Activated CD8-positive, alpha-beta T cell treated with anti-CD3 and anti-CD28 coated beads, Interleukin-2, amount 10 ng/mL, durations not matched to agents 7 days and 5 days (primary cell): ENCODE data around the gene NOSIP. TPM values are rescaled to one million over a fixed set of nuclear protein-coding genes. Genes with fewer than 3 reads are reported as not detected.
A peak's percentile ranks its signal among the peaks of the same experiment; 100 is the strongest.
"Not testable (repeated sequence)": the region's sequence is repeated elsewhere in the genome, so short reads cannot be mapped to it uniquely, and the experiment has no call there.

Experiments
- ATAC-seq: fragments of 150-1000 bp; cut with Tn5 transposase; one replicate; pipeline ENCODE4 v1.10.0; 2021; ENCODE audit warnings: moderate library complexity
- CTCF ChIA-PET: fragments of 350-600 bp; sonication (Branson Sonifier 250); formaldehyde crosslinking; loops from one replicate; lab custom pipeline; 2021; ENCODE audit warnings: antibody characterized with exemption; lab: Charles Lee
- POLR2A ChIA-PET: fragments of 350-600 bp; sonication (Branson Sonifier 250); formaldehyde crosslinking; loops from one replicate; lab custom pipeline; 2021; ENCODE audit warnings: antibody characterized with exemption; lab: Charles Lee
- DNase-seq: peaks from one replicate; pipeline ENCODE4 v3.0.0-alpha.2; 2020
- H3K27ac Mint-ChIP-seq: one replicate; pipeline ENCODE4 v1.8.0; 2021; ENCODE audit warnings: mild to moderate bottlenecking, mixed read lengths
- H3K27me3 Mint-ChIP-seq: one replicate; pipeline ENCODE4 v1.8.0; 2021; ENCODE audit warnings: low read depth, mixed read lengths
- H3K36me3 Mint-ChIP-seq: one replicate; pipeline ENCODE4 v1.8.0; 2021; ENCODE audit warnings: low read depth, mixed read lengths
- H3K4me1 Mint-ChIP-seq: one replicate; pipeline ENCODE4 v1.8.0; 2021; ENCODE audit warnings: low read depth, mixed read lengths
- H3K4me3 Mint-ChIP-seq: one replicate; pipeline ENCODE4 v1.8.0; 2021; ENCODE audit warnings: mild to moderate bottlenecking, mixed read lengths
- H3K9me3 Mint-ChIP-seq: one replicate; pipeline ENCODE4 v1.8.0; 2022; ENCODE audit warnings: mixed read lengths; ENCODE audit not compliant: insufficient read depth
- total RNA-seq, 2 experiments: library from RNA; stranded (reverse); gene quantifications; one replicate each; pipeline ENCODE4 v1.2.3, GENCODE V29; 2021

The NOSIP gene
- total RNA-seq = 100 to 1,000 TPM; 147 to 159 TPM

DNA sequence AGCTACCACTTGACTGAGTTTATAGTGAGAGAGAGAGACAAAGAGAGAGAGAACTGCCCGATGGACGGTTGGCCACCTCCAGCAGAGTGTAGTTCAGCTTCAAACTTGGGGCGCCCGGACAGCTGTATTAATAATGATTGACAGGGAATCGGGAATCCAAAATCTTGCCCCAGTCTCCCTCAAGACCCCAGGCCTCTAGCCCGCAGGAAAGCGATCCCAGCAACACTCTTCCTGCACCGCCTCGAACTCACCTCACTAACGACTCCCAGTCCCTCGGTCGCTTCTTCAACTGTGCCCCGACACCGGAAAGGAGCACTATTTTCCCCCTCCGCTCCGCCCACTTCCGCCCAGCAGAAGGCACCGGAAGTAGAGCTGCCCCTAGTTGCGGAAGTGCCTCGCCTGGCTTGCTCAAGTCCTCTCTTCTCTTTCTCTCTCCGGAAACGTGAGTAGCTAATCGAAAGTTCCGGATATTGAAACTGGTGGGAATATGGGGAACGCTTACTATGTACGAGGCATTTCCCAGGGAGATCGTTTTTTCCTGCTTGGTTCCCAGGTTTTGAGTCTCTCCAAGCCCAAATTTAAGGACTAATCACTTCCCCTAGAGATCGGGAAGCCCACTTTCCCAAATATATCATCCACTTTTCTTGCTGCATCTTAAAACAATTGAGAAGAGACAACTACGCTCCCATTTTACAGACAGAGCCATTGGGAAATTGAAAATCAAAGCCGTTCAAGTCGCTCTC is at the start of gene NOSIP:
Gene NOSIP, minus strand, starts transcription at position 293 of the 743 bp plus-strand sequence. CDS start 19,865 bp downstream, outside the sequence.
- POLR2A ChIA-PET = interaction anchor here (0.6 to 3.2 kb wide), 22 partner anchors 9 to 338 kb away, joined by 3 to 41 read pairs (median 5); partner anchors contain the start of genes BCL2L12, FCGRT, IRF3 and PRMT1
- Mint-ChIP-seq H3K4me3 (peak within 1 kb of the TSS; percentile 96), H3K36me3 (peaks cover 16% of the 10 kb centered on the region), H3K4me1 (peaks cover 33% of the 10 kb centered on the region), H3K27ac (peak within 1 kb of the TSS; percentile 91), H3K9me3 (no peaks in the 10 kb centered on the region), H3K27me3 (no peaks in the 10 kb centered on the region)
- ATAC-seq = peak; percentile 97
- DNase-seq = peak; percentile 98
- CTCF ChIA-PET = interaction anchor here (0.6 to 3.3 kb wide), 13 partner anchors 10 to 109 kb away, joined by 3 to 43 read pairs (median 4); partner anchors contain the start of genes ADM5, FLT3LG, PRMT1 and RPS11

DNA sequence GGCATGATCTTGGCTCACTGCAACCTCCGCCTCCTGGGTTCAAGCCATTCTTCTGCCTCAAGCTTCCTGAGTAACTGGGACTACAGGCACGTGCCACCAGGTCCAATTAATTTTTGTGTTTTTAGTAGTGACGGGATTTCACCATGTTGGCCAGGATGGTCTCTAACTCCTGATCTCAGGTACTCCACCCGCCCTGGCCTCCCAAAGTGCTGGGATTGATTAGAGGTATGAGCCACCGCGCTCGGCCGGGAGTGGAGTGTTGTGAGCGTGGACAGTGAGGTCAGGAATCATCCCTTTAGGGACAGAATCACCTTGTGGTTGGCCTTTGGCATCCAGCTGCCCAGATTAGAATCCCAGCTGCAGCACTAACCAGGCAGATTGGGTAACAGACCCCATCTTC is 49.3 kb upstream of the NOSIP start:
- no peak for ATAC-seq
- Mint-ChIP-seq H3K4me1 (no peaks in the 10 kb centered on the region), H3K4me3 (no peak overlapping the region), H3K27me3 (no peaks in the 10 kb centered on the region), H3K36me3 (peaks cover 18% of the 10 kb centered on the region), H3K9me3 (no peaks in the 10 kb centered on the region), H3K27ac (no peak overlapping the region)
- no peak for DNase-seq
- CTCF ChIA-PET = no interaction called here
- POLR2A ChIA-PET = interaction anchor here (1.0 kb wide), 1 partner anchor 11 kb away, joined by 3 read pairs; the partner anchor contains the start of gene RRAS

- H3K4me1 Mint-ChIP-seq = no peaks in the 10 kb centered on the region
- ATAC-seq (no peak), DNase-seq (no peak)
- H3K9me3 Mint-ChIP-seq = no peaks in the 10 kb centered on the region
- no peak overlapping the region for H3K27ac Mint-ChIP-seq
- H3K27me3 Mint-ChIP-seq = no peaks in the 10 kb centered on the region
- peaks cover 37% of the 10 kb centered on the region for H3K36me3 Mint-ChIP-seq
- POLR2A ChIA-PET = no interaction called here
- no peak overlapping the region for H3K4me3 Mint-ChIP-seq
- CTCF ChIA-PET = no interaction called here
These were observed 45.9 kb upstream of the NOSIP start for GRCh38 chr19:49626226-49626625.

DNA sequence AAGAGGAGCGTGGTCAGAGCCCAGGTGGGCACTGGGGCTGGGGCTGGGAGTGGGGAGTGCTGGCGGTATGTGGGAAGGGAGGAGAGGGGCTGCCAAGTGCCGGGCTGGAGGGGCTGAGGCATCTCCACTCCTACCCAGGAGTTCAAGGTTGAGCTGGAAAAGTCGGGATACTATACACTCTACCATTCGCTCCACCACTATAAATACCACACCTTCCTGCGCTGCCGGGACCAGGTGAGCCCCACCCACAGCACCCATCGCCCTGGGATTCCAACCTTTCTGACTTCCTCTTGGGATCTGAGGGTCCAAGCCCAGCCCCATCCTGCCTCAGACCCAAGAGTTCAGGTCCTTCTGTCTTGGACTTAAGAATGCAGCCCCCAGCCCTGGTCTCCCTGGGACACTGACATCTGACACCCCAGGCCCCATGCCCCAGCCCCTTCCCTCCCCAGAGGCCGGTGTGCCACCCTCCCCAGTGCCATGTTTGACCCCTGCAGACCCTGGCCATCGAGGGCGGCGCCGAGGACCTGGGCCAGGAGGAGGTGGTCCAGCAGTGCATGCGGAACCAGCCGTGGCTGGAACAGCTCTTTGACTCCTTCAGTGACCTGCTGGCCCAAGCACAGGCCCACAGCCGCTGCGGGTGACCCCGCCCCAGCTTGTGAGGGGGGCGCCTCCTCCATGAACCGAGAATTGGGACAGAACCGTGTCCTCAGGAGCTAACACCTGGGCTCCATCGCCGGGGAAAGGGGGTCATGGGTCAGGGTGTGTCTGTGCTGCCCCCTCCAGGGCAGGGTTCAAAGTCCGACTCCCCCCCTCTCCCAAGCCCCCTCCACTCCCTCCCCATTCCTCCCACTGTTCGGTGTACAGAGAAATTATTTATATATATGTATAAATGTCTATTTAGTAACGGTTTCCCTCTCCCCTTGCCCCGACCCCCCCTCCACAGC is 44.9 kb upstream of the NOSIP start:
- DNase-seq (no peak), ATAC-seq (no peak)
- Mint-ChIP-seq H3K4me3 (no peak overlapping the region), H3K9me3 (no peaks in the 10 kb centered on the region), H3K36me3 (peaks cover 38% of the 10 kb centered on the region), H3K4me1 (no peaks in the 10 kb centered on the region), H3K27ac (no peak overlapping the region), H3K27me3 (no peaks in the 10 kb centered on the region)
- POLR2A ChIA-PET = interaction anchor here (0.6 to 0.9 kb wide), 2 partner anchors 9 to 15 kb away, joined by 3 read pairs; partner anchors contain the start of gene RRAS
- CTCF ChIA-PET = interaction anchor here (0.6 kb wide), 1 partner anchor 276 kb away, joined by 3 read pairs; no protein-coding TSS in a partner anchor

GRCh38 chr19:49617860-49618259 is 37.5 kb upstream of the NOSIP start:
- Mint-ChIP-seq H3K27ac (peak overlapping the region; percentile 39), H3K36me3 (peaks cover 58% of the 10 kb centered on the region), H3K4me1 (peaks cover 12% of the 10 kb centered on the region)
- H3K4me3 Mint-ChIP-seq, H3K27me3 Mint-ChIP-seq, H3K9me3 Mint-ChIP-seq, ATAC-seq, CTCF ChIA-PET, POLR2A ChIA-PET, DNase-seq: not testable (repeated sequence)

- no peak for ATAC-seq
- Mint-ChIP-seq H3K27me3 (no peaks in the 10 kb centered on the region), H3K9me3 (no peaks in the 10 kb centered on the region), H3K27ac (no peak overlapping the region), H3K4me1 (peaks cover 15% of the 10 kb centered on the region), H3K4me3 (no peak overlapping the region), H3K36me3 (peaks cover 58% of the 10 kb centered on the region)
- POLR2A ChIA-PET = no interaction called here
- CTCF ChIA-PET = interaction anchor here (1.3 kb wide), 1 partner anchor 47 kb away, joined by 5 read pairs; no protein-coding TSS in a partner anchor
- DNase-seq = no peak
These were observed 36.6 kb upstream of the NOSIP start for GRCh38 chr19:49616945-49617344.

GRCh38 chr19:49616532-49616931 is 36.2 kb upstream of the NOSIP start:
- peaks cover 15% of the 10 kb centered on the region for H3K4me1 Mint-ChIP-seq
- H3K9me3 Mint-ChIP-seq = no peaks in the 10 kb centered on the region
- CTCF ChIA-PET = interaction anchor here (0.7 to 1.3 kb wide), 2 partner anchors 18 to 47 kb away, joined by 3 to 5 read pairs; no protein-coding TSS in a partner anchor
- no peak overlapping the region for H3K27ac Mint-ChIP-seq
- H3K36me3 Mint-ChIP-seq = peaks cover 55% of the 10 kb centered on the region
- no peak overlapping the region for H3K4me3 Mint-ChIP-seq
- DNase-seq (no peak), ATAC-seq (no peak)
- no peaks in the 10 kb centered on the region for H3K27me3 Mint-ChIP-seq
- POLR2A ChIA-PET = no interaction called here

DNA sequence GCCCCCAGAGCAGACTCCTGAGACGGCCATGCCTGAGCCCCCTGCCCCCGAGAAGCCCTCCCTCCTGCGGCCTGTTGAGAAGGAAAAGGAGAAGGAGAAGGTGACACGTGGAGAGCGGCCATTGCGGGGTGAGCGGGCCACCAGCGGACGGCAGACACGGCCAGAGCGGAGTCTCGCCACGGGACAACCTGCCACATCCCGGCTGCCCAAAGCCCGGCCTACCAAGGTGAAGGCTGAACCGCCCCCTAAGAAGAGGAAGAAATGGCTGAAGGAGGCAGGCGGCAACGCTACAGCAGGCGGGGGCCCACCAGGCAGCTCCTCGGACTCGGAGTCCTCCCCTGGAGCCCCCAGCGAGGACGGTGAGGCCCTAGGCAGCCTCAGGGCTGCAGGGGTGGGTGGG is 35.5 kb upstream of the NOSIP start:
- ATAC-seq (no peak), DNase-seq (no peak)
- ChIA-PET CTCF (interaction anchor here (0.7 kb wide), 1 partner anchor 18 kb away, joined by 3 read pairs; no protein-coding TSS in a partner anchor), POLR2A (no interaction called here)
- H3K36me3 Mint-ChIP-seq = peaks cover 52% of the 10 kb centered on the region
- no peak overlapping the region for H3K27ac Mint-ChIP-seq
- peaks cover 15% of the 10 kb centered on the region for H3K4me1 Mint-ChIP-seq
- H3K27me3 Mint-ChIP-seq = no peaks in the 10 kb centered on the region
- H3K9me3 Mint-ChIP-seq = no peaks in the 10 kb centered on the region
- H3K4me3 Mint-ChIP-seq = no peak overlapping the region

DNA sequence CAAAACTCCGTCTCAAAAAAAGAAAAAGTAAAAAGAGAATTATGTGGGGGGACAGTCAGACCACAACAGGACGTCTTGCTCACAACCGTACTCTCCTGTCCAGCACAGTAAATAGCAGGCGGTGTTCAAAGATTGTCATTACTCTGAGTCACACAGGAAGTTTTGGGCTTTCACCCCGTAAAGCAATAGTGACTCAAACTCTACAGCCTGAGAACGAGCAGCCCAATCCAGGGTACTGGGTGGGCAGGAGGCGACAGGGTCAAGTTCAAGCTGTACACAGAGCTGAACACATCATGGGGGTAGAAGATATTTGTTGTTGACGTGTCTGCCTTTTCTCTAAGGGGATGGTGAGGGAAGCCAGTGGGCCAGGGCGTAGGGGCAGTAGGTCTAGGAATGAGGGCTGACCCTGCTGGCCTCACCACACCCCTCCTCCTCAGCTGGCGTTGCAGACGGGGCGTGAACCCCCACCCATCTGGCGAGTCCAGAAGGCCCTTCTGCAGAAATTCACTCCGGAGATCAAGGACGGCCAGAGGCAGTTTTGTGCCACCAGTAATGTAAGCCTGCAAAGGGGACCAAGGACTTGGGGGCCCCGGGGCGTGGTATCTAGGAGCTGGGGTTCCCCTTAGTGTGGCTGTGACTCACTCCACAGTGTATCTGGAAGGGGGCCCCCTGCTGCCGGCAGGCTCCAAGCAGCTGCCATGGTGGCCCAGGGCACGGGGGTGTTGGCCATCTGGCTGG is 33.9 kb upstream of the NOSIP start:
- DNase-seq (no peak), ATAC-seq (no peak)
- H3K27me3 Mint-ChIP-seq = no peaks in the 10 kb centered on the region
- peaks cover 15% of the 10 kb centered on the region for H3K4me1 Mint-ChIP-seq
- H3K4me3 Mint-ChIP-seq = no peak overlapping the region
- CTCF ChIA-PET = interaction anchor here (0.8 kb wide), 1 partner anchor 65 kb away, joined by 3 read pairs; no protein-coding TSS in a partner anchor
- H3K36me3 Mint-ChIP-seq = peaks cover 52% of the 10 kb centered on the region
- no peaks in the 10 kb centered on the region for H3K9me3 Mint-ChIP-seq
- POLR2A ChIA-PET = interaction anchor here (0.9 kb wide), 1 partner anchor 26 kb away, joined by 4 read pairs; no protein-coding TSS in a partner anchor
- peak overlapping the region; percentile 71 for H3K27ac Mint-ChIP-seq

DNA sequence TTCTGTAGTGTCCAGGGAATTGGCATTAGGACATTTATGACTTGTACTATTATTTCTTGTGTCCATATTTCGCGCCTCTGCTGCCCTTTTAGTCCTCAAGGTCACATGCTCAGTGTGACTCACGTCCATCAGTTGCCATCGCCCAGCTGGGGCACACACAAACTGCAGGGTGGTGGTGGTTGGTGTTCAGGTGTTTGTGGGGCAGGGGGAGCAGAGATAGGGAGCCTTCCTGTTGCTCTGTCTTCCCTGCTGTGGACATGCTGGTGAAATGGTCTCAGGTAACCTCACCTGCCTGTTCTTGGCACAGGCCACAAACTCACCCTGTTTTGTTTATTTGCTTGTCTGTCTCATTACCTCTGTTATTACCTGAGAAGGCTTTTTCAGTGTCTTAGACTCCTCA is 33.0 kb upstream of the NOSIP start:
- Mint-ChIP-seq H3K4me1 (peaks cover 15% of the 10 kb centered on the region), H3K36me3 (peaks cover 49% of the 10 kb centered on the region), H3K27ac (peak overlapping the region; percentile 60), H3K9me3 (no peaks in the 10 kb centered on the region), H3K27me3 (no peaks in the 10 kb centered on the region), H3K4me3 (no peak overlapping the region)
- POLR2A ChIA-PET = no interaction called here
- DNase-seq (no peak), ATAC-seq (no peak)
- CTCF ChIA-PET = no interaction called here
